HepG2 (cell line): ENCODE results near the gene BCAR3. TPM values are rescaled to one million over a fixed set of nuclear protein-coding genes. Genes with fewer than 3 reads are reported as not detected.

Experiments
- ATAC-seq: fragments of 200-7000 bp; cut with Tn5 transposase; 3 replicates; pipeline ENCODE4 v1.9.1; 2020; ENCODE audit warnings: mild to moderate bottlenecking, moderate library complexity
- BruUV-seq: library from RNA; stranded (reverse); fragments of 400-500 nt; replicated peaks from 2 replicates; lab custom pipeline; 2021; lab: Mats Ljungman, UMichigan
- CTCF ChIA-PET: fragments of 300-600 bp; formaldehyde crosslinking; extraction: SDS; loops from one replicate; lab custom pipeline; 2021; ENCODE audit warnings: low total read pairs, inconsistent platforms, low intra/inter-chr PET ratio; lab: Yijun Ruan, JAX
- POLR2A ChIA-PET: fragments of 350-600 bp; sonication (Branson Sonifier 250); formaldehyde crosslinking; loops from one replicate; lab custom pipeline; 2020; ENCODE audit warnings: antibody characterized with exemption, inconsistent platforms; lab: Yijun Ruan, JAX
- DNase-seq: peaks from one replicate; pipeline ENCODE4 v3.0.0-alpha.2; 2015; ENCODE audit warnings: low spot score
- FAIRE-seq: peaks from 3 replicates; lab custom pipeline; 2011; peaks lifted over from hg19 to GRCh38; lab: Jason Lieb, UNC
- H2AFZ ChIP-seq: one replicate; pipeline ENCODE4 v1.6.1; 2011; ENCODE audit warnings: low read length, inconsistent platforms
- H3K27ac ChIP-seq: fragments of 300-600 bp; 3 replicates; pipeline ENCODE4 v1.8.0; 2011; ENCODE audit warnings: mixed run types, mild to moderate bottlenecking, mixed read lengths, low read length, inconsistent platforms; ENCODE audit not compliant: insufficient read depth; ENCODE audit errors: extremely low read length
- H3K27me3 ChIP-seq, 2 experiments: fragments of 200-600 bp in 1 of 2; 2 replicates in 1 of 2; 3 replicates in 1 of 2; pipeline versions ENCODE4 v1.6.0 to v1.8.0; 2011; ENCODE audit warnings: low read length in 2 of 2, mild to moderate bottlenecking in 2 of 2, moderate library complexity in 2 of 2, inconsistent platforms in 1 of 2; ENCODE audit not compliant: insufficient read depth in 2 of 2, control insufficient read depth in 1 of 2
- H3K36me3 ChIP-seq, 2 experiments: fragments of 200-600 bp in 1 of 2; replicated peaks in 1 of 2; 2 replicates in 1 of 2; 3 replicates in 1 of 2; pipeline versions ENCODE4 v1.5.1 to v1.8.0; 2011; ENCODE audit warnings: low read length in 2 of 2, inconsistent platforms in 1 of 2; ENCODE audit not compliant: insufficient read depth in 2 of 2, control insufficient read depth in 1 of 2
- H3K4me1 ChIP-seq: 2 replicates; pipeline ENCODE4 v1.5.1; 2012; ENCODE audit warnings: low read length, inconsistent platforms; ENCODE audit not compliant: insufficient read depth
- H3K4me2 ChIP-seq: 2 replicates; pipeline ENCODE4 v1.6.0; 2011; ENCODE audit warnings: low read depth, low read length, inconsistent platforms
- H3K4me3 ChIP-seq, 3 experiments: fragments of 200-600 bp in 1 of 3; sonication (generic), shearing (Covaris generic) in 1 of 3; replicated peaks in 1 of 3; 2 replicates each; pipeline ENCODE4 v1.5.1; 2011 to 2016; ENCODE audit warnings: low read length in 3 of 3, inconsistent platforms in 2 of 3, low read depth in 2 of 3, mild to moderate bottlenecking in 2 of 3, control low read depth in 1 of 3, mixed read lengths in 1 of 3; ENCODE audit not compliant: insufficient read depth in 1 of 3
- H3K79me2 ChIP-seq: one replicate; pipeline ENCODE4 v1.6.1; 2011; ENCODE audit warnings: low read length, inconsistent platforms; ENCODE audit not compliant: insufficient read depth
- H3K9ac ChIP-seq: 2 replicates; pipeline ENCODE4 v1.6.0; 2011; ENCODE audit warnings: mild to moderate bottlenecking, low read depth, low read length, inconsistent platforms; ENCODE audit not compliant: insufficient read depth
- H3K9me3 ChIP-seq: 2 replicates; pipeline ENCODE4 v1.5.1; 2012; ENCODE audit warnings: mild to moderate bottlenecking, low read length
- H4K20me1 ChIP-seq: 2 replicates; pipeline ENCODE4 v1.6.0; 2011; ENCODE audit warnings: inconsistent platforms, mild to moderate bottlenecking, low read length, moderate library complexity; ENCODE audit not compliant: insufficient read depth
- CREBL2 ChIP-seq: sonication (generic); formaldehyde crosslinking; IDR thresholded peaks from 2 replicates; pipeline ENCODE4 v1.8.1; 2023; ENCODE audit warnings: missing genetic modification reagents, mild to moderate bottlenecking, borderline replicate concordance
- FOXM1 ChIP-seq: sonication (generic); formaldehyde crosslinking; IDR thresholded peaks from 2 replicates; pipeline ENCODE4 v1.5.0; 2020; ENCODE audit warnings: missing genetic modification reagents
- IKZF1 ChIP-seq: fragments of 450-650 bp; IDR thresholded peaks from 2 replicates; pipeline ENCODE4 v1.7.1; 2016
- IRF2 ChIP-seq: IDR thresholded peaks from 2 replicates; pipeline ENCODE4 v1.6.1; 2018; ENCODE audit warnings: missing genetic modification reagents, missing compliant biosample characterization
- MED8 ChIP-seq: sonication (generic); formaldehyde crosslinking; IDR thresholded peaks from 2 replicates; pipeline ENCODE4 v1.8.1; 2023; ENCODE audit warnings: mild to moderate bottlenecking, missing genetic modification reagents; ENCODE audit not compliant: insufficient replicate concordance
- MLX ChIP-seq: IDR thresholded peaks from 2 replicates; pipeline ENCODE4 v1.6.1; 2016
- MLXIP ChIP-seq: sonication (generic); formaldehyde crosslinking; IDR thresholded peaks from 2 replicates; pipeline ENCODE4 v1.9.0; 2021; ENCODE audit warnings: missing genetic modification reagents, borderline replicate concordance
- ZNF180 ChIP-seq: sonication (generic); formaldehyde crosslinking; IDR thresholded peaks from 2 replicates; pipeline ENCODE4 v1.4.0; 2020; ENCODE audit warnings: low read depth, missing genetic modification reagents, borderline replicate concordance
- ZNF629 ChIP-seq: sonication (generic); formaldehyde crosslinking; conservative IDR thresholded peaks from 2 replicates; pipeline ENCODE4 v1.5.0; 2020; ENCODE audit warnings: missing genetic modification reagents
- ZNF784 ChIP-seq: sonication (generic); formaldehyde crosslinking; IDR thresholded peaks from 2 replicates; pipeline ENCODE4 v1.5.1; 2020; ENCODE audit warnings: missing genetic modification reagents, mild to moderate bottlenecking, borderline replicate concordance
- WGBS: methylation state at CpG from one replicate; pipeline ENCODE4 v1.1.6; 2017; ENCODE audit warnings: low lambda C conversion rate; 5-methylcytosine and 5-hydroxymethylcytosine counted together
- in situ Hi-C: cut with HindIII; loops from 2 replicates; pipeline ENCODE4 v1.10.0; 2017; ENCODE audit warnings: low pct_unique_long_range_greater_than_20kb; ENCODE audit not compliant: extremely low pct_ligation_motif_present
- intact Hi-C: fragments of 100-400 bp; cut with micrococcal nuclease; formaldehyde crosslinking; loops from one replicate; pipeline ENCODE4 v1.10.0; 2022; ENCODE audit not compliant: unreplicated experiment
- polyA plus RNA-seq, 8 experiments: library from polyadenylated mRNA; depleted of rRNA in 3 of 8; stranded (reverse) in 7 of 8; unstranded in 1 of 8; fragments of >200 nt; fragmentation: Illumina TruSeq in 4 of 8; extraction: Trizol in 4 of 8; gene quantifications; 2 replicates each; pipeline versions ENCODE4 v1.2.1 to v1.2.3, GENCODE V29; 2011 to 2016; ENCODE audit warnings: low read depth in 4 of 8, missing spikeins in 1 of 8, mixed read lengths in 1 of 8; ENCODE audit not compliant: insufficient read depth in 1 of 8
- total RNA-seq, 5 experiments: library from RNA; depleted of rRNA; stranded (reverse); fragments of >200 nt; fragmentation: Illumina TruSeq; extraction: Trizol; gene quantifications; 2 replicates each; pipeline ENCODE4 v1.2.3, GENCODE V29; 2016; ENCODE audit warnings: low read depth in 1 of 5

Gene BCAR3
- total and polyA plus RNA-seq, 2 of the 13 experiments (the other 11 are each of a cell fraction or from before 2014, with no cell fraction given), result 3.6 to 4.8 TPM

GRCh38 chr1:93694039-93694438 is 12.4 kb upstream of the BCAR3 start:
- WGBS, result 32% methylated on average over 3 of the region's 7 CpGs
- CTCF ChIA-PET, result no interaction called here
- H3K36me3 ChIP-seq, result no peaks in the 10 kb centered on the region
- POLR2A ChIA-PET, result no interaction called here
- in situ Hi-C loops, result no loop called here
- FAIRE-seq (no peak), DNase-seq (no peak), ATAC-seq (no peak)
- intact Hi-C loops, result no loop called here
- TF ChIP-seq ZNF629 (CRISPR knock-in tag) (no peak), MED8 (CRISPR knock-in tag) (no peak), ZNF784 (CRISPR knock-in tag) (no peak), MLX (CRISPR knock-in tag) (no peak), FOXM1 (CRISPR knock-in tag) (no peak), IRF2 (CRISPR knock-in tag) (no peak), MLXIP (CRISPR knock-in tag) (no peak), IKZF1 (no peak), CREBL2 (CRISPR knock-in tag) (no peak), ZNF180 (no peak)
- H3K79me2 ChIP-seq, result no peaks in the 10 kb centered on the region
- H3K4me3 ChIP-seq, result no peak overlapping the region
- no peaks in the 10 kb centered on the region for H4K20me1 ChIP-seq
- no TSS peak for BruUV-seq
- H3K4me1 ChIP-seq, result peaks cover 44% of the 10 kb centered on the region
- H3K9me3 ChIP-seq, result no peaks in the 10 kb centered on the region
- no peak overlapping the region for H2AFZ ChIP-seq
- H3K27ac ChIP-seq, result no peak overlapping the region
- no peak overlapping the region for H3K4me2 ChIP-seq
- no peak overlapping the region for H3K9ac ChIP-seq
- peaks cover 2 to 3% of the 10 kb centered on the region in 2 experiments; a peak in 3 of 5 replicates for H3K27me3 ChIP-seq
